Lower leg skin (tissue), 3 donors: Measurements from ENCODE around the gene SASH1.

ENCODE experiments used
- CTCF ChIP-seq, 3 donors: fragments of 450-650 bp; IDR thresholded peaks; one replicate each; pipeline ENCODE4 v1.5.1; 2016; ENCODE audit warnings: antibody characterized with exemption in 3 of 3, mild to moderate bottlenecking in 3 of 3, moderate library complexity in 2 of 3
- POLR2A ChIP-seq, 2 donors: fragments of 450-650 bp; IDR thresholded peaks; one replicate each; pipeline ENCODE4 v1.6.1; 2016 to 2017; ENCODE audit warnings: antibody characterized with exemption in 2 of 2, mild to moderate bottlenecking in 1 of 2, moderate library complexity in 1 of 2

DNA sequence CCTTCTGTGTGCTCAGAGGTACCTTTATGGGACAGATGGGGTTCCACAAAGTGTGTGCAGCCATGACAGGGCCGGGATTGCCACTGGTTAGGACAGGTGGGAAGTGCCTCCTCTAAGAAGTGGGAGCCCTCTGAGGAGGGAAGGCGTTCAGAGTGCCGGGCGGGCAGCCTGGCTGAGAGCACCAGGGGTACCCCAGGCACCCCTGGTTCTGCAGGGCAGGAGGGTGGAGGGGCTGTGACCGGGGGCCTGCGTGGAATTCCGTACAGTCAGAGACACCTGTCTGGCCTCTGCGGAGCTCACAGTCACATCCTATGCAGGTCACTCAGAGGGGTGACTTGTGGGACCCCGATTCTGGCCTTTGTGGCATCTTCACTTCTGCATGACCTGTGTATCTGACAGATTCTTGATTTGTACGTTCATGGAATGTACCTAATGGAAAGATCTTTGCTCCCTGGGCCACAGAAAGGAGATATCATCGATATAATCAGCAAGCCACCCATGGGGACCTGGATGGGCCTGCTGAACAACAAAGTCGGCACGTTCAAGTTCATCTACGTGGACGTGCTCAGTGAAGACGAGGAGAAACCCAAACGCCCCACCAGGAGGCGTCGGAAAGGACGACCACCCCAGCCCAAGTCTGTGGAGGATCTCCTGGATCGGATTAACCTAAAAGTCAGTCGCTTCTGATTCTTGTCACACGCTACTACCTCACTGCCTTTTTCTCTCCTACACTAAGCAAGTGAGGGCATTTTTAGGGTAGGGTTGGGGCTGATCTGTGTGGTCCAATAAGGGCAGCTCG is 190.9 kb downstream of the SASH1 start:
- TF ChIP-seq CTCF (IDR thresholded peaks at IDR 0.05), result no peak
- TF ChIP-seq POLR2A (IDR thresholded peaks at IDR 0.05), result no peak
